ENCODE data around the gene NR2C2.

NR2C2 gene

GRCh38 chr3:14926592-14926991, 20.8 kb upstream of the NR2C2 start:
- H3K79me2 ChIP-seq (ENCODE audit: insufficient read depth, low read length) = no peaks in the 10 kb centered on the region
- H3K9ac ChIP-seq (ENCODE audit: low read length) = no peak overlapping the region
- H3K9me3 ChIP-seq (ENCODE audit: insufficient read depth, low read length) = no peaks in the 10 kb centered on the region
- TF ChIP-seq EZH2phosphoT487 (conservative IDR thresholded peaks at IDR 0.05; ENCODE audit: low read length) = no peak
- no peak for TF ChIP-seq CTCF (IDR thresholded peaks at IDR 0.05; ENCODE audit: insufficient read depth, low read length, poor library complexity, severe bottlenecking)
- no peaks in the 10 kb centered on the region for H4K20me1 ChIP-seq (ENCODE audit: low read depth, low read length)
- no peaks in the 10 kb centered on the region for H3F3A ChIP-seq (ENCODE audit: insufficient read depth)
- no peak overlapping the region for H3K4me2 ChIP-seq (ENCODE audit: low read depth, low read length, poor library complexity, severe bottlenecking)
- no peak overlapping the region for H3K27ac ChIP-seq (ENCODE audit: low read depth, low read length)
- H3K9me2 ChIP-seq (replicated peaks; ENCODE audit: insufficient read depth, low read length) = no peaks in the 10 kb centered on the region
- H3K36me3 ChIP-seq (ENCODE audit: low read length) = no peaks in the 10 kb centered on the region
- H2AFZ ChIP-seq (ENCODE audit: low read depth, low read length, severe bottlenecking) = no peak overlapping the region
- H3K4me3 ChIP-seq (ENCODE audit: insufficient read depth, low read length, poor library complexity, severe bottlenecking) = no peak overlapping the region
- H3K27me3 ChIP-seq (ENCODE audit: low read length) = no peaks in the 10 kb centered on the region

- TF ChIP-seq EZH2phosphoT487 (conservative IDR thresholded peaks at IDR 0.05; ENCODE audit: low read length) (no peak), CTCF (IDR thresholded peaks at IDR 0.05; ENCODE audit: insufficient read depth, low read length, poor library complexity, severe bottlenecking) (no peak)
- Histone ChIP-seq H3K27ac (ENCODE audit: low read depth, low read length) (no peak overlapping the region), H3K9me2 (replicated peaks; ENCODE audit: insufficient read depth, low read length) (no peaks in the 10 kb centered on the region), H3K9ac (ENCODE audit: low read length) (no peak overlapping the region), H3K4me2 (ENCODE audit: low read depth, low read length, poor library complexity, severe bottlenecking) (no peak overlapping the region), H4K20me1 (ENCODE audit: low read depth, low read length) (no peaks in the 10 kb centered on the region), H3K4me3 (ENCODE audit: insufficient read depth, low read length, poor library complexity, severe bottlenecking) (no peak overlapping the region), H3K36me3 (ENCODE audit: low read length) (no peaks in the 10 kb centered on the region), H3K9me3 (ENCODE audit: insufficient read depth, low read length) (no peaks in the 10 kb centered on the region), H2AFZ (ENCODE audit: low read depth, low read length, severe bottlenecking) (no peak overlapping the region), H3K79me2 (ENCODE audit: insufficient read depth, low read length) (no peaks in the 10 kb centered on the region), H3F3A (ENCODE audit: insufficient read depth) (no peaks in the 10 kb centered on the region), H3K27me3 (ENCODE audit: low read length) (no peaks in the 10 kb centered on the region)
These were observed 20.1 kb upstream of the NR2C2 start for GRCh38 chr3:14927308-14927707.

- Histone ChIP-seq H3K27me3 (ENCODE audit: low read length) (no peaks in the 10 kb centered on the region), H3K9me3 (ENCODE audit: insufficient read depth, low read length) (no peaks in the 10 kb centered on the region), H3K27ac (ENCODE audit: low read depth, low read length) (no peak overlapping the region), H3K4me3 (ENCODE audit: insufficient read depth, low read length, poor library complexity, severe bottlenecking) (no peak overlapping the region), H3K79me2 (ENCODE audit: insufficient read depth, low read length) (no peaks in the 10 kb centered on the region), H3K9me2 (replicated peaks; ENCODE audit: insufficient read depth, low read length) (no peaks in the 10 kb centered on the region), H2AFZ (ENCODE audit: low read depth, low read length, severe bottlenecking) (no peak overlapping the region), H3K9ac (ENCODE audit: low read length) (no peak overlapping the region), H3F3A (ENCODE audit: insufficient read depth) (no peaks in the 10 kb centered on the region), H4K20me1 (ENCODE audit: low read depth, low read length) (no peaks in the 10 kb centered on the region), H3K4me2 (ENCODE audit: low read depth, low read length, poor library complexity, severe bottlenecking) (no peak overlapping the region), H3K36me3 (ENCODE audit: low read length) (no peaks in the 10 kb centered on the region)
- TF ChIP-seq CTCF (IDR thresholded peaks at IDR 0.05; ENCODE audit: insufficient read depth, low read length, poor library complexity, severe bottlenecking) (no peak), EZH2phosphoT487 (conservative IDR thresholded peaks at IDR 0.05; ENCODE audit: low read length) (no peak)
These were observed 17.9 kb upstream of the NR2C2 start for GRCh38 chr3:14929310-14930074.
